DMS 273 treated with DMSO at 0.1 percent for 48 hours (cell line): ENCODE measurements around the gene RNASEL.

Source experiments
- DNase-seq: peaks from one replicate; lab custom pipeline; 2025; lab: John Stamatoyannopoulos, UW

Gene RNASEL

DNA sequence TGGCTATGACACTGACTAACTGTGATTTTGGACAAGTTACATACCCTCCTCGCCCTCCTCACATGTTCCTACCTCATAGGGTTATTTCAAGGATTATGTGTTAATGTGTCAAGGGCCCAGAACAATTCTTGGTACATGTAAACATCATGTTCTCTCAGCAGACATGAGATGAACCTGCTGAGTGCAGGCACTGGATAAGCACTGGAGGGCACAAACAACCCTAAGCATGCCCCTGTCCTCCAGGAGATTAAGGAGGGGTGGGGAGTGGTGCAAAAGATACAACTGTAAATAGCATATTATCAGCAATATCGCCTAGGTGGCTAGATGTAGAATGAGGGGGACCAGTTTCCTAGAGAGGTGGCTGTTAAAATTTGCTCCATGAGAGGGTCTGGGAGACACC is 32.9 kb upstream of the RNASEL start:
- DNase-seq: no peak

DNA sequence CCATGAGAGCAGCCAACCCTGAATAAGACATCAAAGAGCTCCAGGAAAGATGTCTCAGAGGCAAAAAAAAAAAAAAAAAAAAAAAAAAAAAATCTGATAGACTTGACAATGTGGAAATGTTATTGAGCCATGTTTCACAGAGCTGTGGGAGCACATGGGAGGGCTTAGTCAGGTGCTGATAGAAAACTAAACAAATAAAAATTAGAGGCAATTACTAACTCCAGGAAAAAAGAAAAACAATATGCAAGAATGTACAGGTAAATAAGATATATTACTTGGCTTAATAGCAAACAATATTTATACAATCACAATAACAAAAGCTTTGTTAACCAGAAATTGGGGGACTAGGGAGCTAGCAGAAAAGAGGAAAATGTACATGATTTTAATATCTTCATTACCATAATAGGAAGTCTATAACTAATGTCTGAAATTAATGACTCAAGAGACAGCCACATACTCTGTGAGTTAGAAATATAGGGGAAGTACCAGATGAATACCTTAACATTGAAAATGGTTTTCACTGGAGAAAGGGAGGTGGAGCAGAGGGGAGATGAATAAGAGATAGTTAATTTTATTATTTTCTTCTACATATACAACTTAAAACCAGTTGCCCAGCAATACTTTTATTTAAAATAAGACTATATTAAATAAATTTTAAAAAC is 32.0 kb upstream of the RNASEL start:
- no peak for DNase-seq

GRCh38 chr1:182617734-182618351 is 28.8 kb upstream of the RNASEL start:
- peak; percentile 80 for DNase-seq

DNA sequence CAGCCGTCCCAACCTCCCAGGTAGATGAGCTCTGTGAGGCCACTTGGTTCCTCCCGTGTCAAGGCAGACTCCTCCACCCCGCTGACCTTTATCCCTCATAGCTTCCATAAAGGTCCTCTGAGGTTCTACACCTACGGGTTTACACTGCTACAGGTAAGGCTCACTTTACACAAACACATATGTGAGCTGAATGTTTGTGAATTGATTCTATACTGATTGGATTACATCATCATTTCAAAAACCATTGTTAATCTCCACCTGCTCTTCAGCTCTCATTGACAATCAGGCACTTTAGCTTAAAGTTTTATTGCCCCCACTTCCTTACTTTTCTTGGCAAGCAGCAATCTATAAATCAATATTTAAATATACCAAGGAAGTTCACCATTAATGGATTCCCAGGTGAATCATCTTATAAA is 28.0 kb upstream of the RNASEL start:
- DNase-seq: no peak

DNA sequence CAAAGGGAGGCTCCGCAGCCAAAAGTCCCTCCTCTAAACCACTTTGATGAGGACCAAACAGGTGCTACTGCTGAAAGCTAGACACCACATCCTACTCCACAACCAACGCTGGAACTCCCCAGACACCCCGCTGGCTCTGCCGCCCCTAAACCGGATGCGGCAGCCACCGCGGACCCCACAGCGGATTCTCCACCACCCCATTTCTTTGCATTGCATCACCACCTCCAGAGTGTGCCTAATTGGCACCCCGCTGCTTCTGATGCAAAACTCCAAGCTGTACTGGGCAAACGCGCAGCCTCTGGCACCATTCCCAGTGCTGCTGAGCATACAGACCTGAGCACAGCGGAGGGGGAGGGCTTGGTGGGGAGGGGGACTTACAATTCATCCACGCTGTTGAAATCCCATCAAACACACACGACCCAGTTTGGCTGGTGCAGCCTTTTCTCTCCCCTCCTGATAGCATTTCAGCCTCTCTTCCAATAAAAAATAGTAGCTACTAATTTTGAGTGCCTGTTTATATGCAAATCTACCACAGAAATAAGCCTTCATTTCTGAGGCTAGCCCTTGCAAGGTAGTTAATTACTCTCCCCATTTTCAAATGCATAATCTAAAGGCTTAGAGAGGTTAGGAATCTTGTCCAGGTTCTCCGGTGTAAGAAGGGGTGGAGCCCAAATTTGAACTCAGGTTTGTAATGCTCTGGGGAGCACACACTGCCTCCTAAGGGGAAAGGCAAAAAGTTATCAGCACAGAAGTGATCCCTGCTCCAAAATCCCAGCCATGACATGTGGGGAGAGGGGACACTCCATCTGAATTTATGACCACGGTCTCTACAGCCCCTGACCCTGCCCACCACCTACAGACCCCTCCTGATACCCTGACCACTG is 27.3 kb upstream of the RNASEL start:
- DNase-seq: peak; percentile 88

DNA sequence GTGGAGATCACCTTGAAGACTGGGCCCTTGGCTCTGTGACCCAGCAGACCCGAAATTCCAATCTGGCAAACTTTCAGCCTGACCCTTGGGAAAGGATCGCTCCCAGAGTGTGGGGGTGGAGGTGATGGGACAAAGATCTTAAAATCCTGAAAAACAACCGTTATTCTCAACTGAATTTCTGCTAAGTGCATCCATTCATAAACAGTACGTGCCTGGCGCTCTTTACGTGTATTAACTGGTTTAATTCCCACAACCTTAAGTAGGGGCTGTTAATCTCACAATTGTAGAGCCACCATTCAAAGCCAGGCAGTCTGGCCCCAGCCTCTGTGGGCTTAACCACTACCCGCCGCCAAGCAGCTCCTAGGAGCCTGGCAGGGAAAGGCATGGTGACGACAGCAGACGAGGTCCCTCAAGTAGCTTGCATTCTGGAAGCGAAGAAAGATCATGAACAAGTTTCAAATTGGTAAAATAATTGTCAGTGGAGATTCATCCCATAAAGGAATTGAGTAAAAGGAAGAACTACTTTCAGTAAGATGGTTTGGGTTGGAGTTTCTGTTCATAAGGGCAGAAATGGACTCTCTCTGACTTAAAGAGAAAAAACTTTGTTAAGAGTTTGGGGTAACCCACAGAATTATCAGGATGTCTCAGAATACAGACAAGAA is 26.5 kb upstream of the RNASEL start:
- peak; percentile 37 for DNase-seq

GRCh38 chr1:182614796-182615454 is 25.9 kb upstream of the RNASEL start:
- peak; percentile 62 for DNase-seq

DNA sequence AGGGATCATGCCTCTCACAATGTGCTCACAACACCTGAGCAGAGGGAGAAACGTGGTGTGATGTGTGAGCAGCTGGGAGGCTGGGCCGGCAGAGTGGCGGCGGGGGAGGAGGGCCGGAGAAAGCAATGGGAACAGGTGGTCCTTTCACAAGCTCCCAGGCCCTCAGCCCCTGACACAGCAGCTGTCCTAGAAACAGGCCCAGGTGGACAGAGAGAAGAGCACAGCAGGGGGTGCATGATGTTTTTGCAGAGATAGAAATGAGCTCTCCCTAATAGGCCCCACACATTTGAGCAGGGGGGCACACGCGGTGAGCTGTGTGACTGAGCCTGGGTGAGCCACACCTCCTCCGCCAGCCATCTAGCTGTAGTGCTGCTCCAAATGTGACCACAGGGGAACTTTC is 22.7 kb upstream of the RNASEL start:
- peak; percentile 98 for DNase-seq

DNA sequence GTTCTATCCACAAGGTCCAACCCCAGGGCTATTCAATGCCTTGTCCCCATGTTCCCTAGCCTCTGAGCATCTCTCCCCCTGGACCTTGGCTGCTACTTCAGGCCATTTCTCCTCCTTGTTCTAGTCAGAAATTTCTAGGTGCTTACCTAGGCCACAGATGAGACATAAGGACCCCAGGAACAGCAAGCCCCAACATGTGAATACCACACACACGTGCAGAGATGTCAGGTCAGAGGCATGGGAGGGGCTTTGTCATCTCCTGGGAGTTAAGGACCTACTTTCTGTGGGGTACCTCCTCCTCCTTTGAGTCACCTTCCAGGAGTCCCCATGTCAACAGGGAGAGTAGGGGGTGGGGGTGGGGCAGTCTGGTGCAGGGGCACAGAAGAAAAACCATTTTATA is 22.3 kb upstream of the RNASEL start:
- DNase-seq: no peak

DNA sequence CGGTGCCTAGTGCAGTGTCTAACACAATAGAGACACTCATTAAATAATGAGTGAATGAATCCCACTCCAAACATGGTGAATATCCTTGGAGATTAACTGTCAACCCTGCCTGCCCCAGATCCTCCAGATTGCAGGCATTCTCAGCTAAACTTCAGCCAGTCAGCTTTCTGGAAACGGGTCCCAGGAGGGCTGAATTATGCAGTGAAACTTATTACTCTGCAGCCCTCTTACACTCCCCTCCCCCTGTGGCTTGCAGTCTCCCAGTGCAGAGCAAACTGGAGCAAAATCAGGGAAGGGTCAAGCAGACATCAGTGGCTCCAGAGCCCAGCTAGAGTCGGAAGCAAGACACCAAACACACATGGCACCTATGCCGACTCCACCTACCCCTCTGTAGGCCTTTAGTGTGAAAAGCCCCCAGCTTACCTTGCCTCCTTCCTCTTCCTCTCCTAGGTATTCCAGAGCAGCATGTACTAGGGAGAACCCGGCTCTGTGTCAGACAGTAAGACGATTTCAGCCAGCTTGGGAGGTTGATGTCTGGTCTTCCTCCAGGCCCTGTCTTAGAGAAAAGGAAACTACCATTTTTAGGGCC is 21.6 kb upstream of the RNASEL start:
- DNase-seq: peak; percentile 45

GRCh38 chr1:182608845-182609610 is 20.0 kb upstream of the RNASEL start:
- no peak for DNase-seq

DNA sequence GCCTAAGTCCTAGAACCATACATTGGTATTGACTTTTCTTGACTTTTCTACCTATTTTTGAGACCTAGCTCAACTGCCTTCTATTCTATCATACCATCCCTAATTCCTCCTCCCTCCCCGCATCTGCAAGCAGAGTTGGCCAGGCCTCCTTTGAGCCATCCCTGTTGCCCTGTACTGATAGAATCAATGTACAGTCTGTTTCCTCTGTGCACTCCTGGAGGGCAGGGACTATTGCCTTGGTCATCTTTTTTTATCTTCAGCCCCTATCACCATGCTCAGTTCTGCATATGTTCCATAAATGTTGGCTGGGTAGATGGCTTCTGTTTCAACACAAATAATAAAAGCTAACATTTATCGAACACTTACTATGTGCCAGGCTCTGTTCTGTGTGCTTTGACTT is 19.2 kb upstream of the RNASEL start:
- no peak for DNase-seq

DNA sequence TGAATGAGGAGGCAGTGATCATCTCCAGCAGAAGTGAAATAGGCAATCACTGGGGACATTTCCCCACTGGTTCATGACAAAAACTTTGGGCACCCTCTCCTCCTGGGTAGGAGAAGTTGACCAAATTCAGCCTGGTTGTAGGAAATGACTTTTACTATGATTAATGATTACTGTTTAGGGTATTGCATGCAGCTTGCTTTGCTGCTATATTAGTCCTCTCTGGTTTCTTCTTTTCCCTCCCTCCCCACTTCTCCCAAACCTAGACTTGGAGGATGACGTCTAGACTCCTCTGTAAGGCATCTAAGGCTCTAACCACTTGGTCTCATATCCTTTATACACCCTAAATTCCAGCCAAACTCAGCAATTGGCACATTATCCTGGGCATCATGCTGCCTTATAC is 18.5 kb upstream of the RNASEL start:
- no peak for DNase-seq

DNA sequence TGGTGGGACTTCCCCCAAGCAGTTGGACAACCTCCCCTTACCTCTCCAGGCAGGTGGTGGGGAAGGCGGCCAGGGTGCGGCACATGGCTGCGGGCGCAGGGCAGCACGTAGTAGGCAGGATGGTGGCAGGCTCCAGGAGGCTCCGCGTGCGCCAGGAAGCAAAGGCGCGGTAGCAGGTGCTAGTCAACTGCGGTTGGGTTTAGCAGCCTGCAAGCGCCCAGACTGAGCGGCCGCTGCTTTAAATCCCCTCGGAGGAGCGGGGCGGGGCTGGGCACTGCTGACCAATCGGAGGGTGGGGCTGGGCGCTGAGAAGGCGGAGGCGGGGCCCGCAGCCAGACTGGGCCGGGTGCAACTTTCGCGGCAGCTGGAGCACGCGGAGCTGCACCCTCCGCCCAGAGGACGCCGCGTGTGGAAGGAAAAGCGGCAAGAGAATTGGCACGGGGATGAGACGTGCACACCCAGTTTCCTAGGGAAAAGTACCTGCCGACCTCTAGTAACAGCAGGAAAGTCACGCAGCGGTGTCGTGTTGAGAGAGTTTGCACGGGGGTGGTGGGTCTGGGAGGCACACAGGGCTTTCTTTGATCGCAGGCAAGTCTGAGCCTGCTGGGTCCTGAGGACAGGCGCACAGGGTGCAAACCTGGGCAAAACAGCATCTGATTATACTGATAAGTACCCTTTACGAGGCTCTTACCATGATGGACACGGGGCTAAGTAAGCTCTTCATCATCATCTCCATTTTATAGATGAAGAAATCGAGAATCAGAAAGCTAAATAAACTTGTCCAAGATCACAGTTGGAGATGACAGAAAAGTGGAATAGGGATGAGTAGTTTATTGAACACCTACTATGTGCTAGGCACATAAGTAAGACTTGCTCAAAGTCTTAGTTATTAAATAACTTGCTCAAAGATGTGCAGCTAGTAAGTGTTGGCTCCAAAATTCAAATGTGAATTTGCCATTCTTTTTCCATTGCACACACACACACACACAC is 15.4 kb upstream of the RNASEL start, which contains the start of gene RGS16:
Gene RGS16 (minus strand): TSS at position 215 of the 990 bp plus-strand sequence. CDS start 130 bp downstream, at position 85.
- DNase-seq: peak; percentile 92

GRCh38 chr1:182603646-182604174 is 14.7 kb upstream of the RNASEL start:
- DNase-seq: no peak

- DNase-seq: no peak
Observed at GRCh38 chr1:182602935-182603645, 14.0 kb upstream of the RNASEL start.

GRCh38 chr1:182601913-182602312 is 12.9 kb upstream of the RNASEL start:
- DNase-seq: no peak

DNA sequence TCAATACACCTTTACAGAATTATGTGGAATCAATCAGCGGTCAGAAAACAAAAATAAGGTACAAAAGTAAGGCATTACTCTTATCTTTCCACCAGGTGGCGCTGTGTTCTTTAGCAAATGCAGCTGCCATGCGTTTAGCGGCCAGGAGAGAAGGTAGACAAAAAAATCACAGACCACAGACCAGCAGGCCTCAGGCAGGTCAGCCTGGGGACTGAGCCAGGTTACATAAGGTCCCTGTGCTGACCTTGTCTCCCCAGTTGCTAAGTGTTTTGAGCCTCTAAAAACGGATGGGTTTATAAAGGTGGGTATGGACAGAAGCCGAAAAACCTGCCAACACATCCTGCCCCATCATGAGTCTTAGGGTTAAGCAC is 12.3 kb upstream of the RNASEL start:
- DNase-seq: peak; percentile 63
